ENCODE results near the gene OAF. TPM values are rescaled to one million over a fixed set of nuclear protein-coding genes. Genes with fewer than 3 reads are reported as not detected.
A peak's percentile ranks its signal among the peaks of the same experiment; 100 is the strongest.

Gene OAF
- total and polyA plus RNA-seq, 4 donors = 15.0 to 151 (median 82.0) TPM

GRCh38 chr11:120229451-120230424 is 18.9 kb downstream of the OAF start:
- Histone ChIP-seq H3K27ac (ENCODE audit: low read depth in 1 of 2, low read length in 2 of 2) (no peak overlapping the region), H3K36me3 (ENCODE audit: control insufficient read depth in 4 of 4, insufficient read depth in 3 of 4, low read depth in 1 of 4, low read length in 3 of 4) (peaks cover 6 to 35% (median 24%) of the 10 kb centered on the region in 4 donors), H3K27me3 (ENCODE audit: control insufficient read depth in 4 of 4, insufficient read depth in 4 of 4, low read length in 3 of 4) (no peaks in the 10 kb centered on the region), H3K4me3 (ENCODE audit: low read depth in 1 of 3, low read length in 3 of 3) (no peak overlapping the region), H3K9me3 (ENCODE audit: control insufficient read depth in 4 of 4, low read length in 3 of 4) (no peaks in the 10 kb centered on the region), H3K9ac (ENCODE audit: low read depth in 1 of 2, low read length in 2 of 2) (no peak overlapping the region), H3K4me1 (ENCODE audit: control insufficient read depth in 4 of 4, insufficient read depth in 4 of 4, low read length in 3 of 4) (peaks cover 0 to 17% (median 4%) of the 10 kb centered on the region in 4 donors)
- no peak for DNase-seq (ENCODE audit: low spot score)
- WGBS = 67% methylated on average over 17 of the region's 17 CpGs
- TF ChIP-seq HNF4G (IDR thresholded peaks at IDR 0.05) = no peak
- peak; percentile 72 to 77 for TF ChIP-seq RAD21 (IDR thresholded peaks at IDR 0.05)
- no peak for TF ChIP-seq YY1 (IDR thresholded peaks at IDR 0.05)
- TF ChIP-seq, protein P1, sequence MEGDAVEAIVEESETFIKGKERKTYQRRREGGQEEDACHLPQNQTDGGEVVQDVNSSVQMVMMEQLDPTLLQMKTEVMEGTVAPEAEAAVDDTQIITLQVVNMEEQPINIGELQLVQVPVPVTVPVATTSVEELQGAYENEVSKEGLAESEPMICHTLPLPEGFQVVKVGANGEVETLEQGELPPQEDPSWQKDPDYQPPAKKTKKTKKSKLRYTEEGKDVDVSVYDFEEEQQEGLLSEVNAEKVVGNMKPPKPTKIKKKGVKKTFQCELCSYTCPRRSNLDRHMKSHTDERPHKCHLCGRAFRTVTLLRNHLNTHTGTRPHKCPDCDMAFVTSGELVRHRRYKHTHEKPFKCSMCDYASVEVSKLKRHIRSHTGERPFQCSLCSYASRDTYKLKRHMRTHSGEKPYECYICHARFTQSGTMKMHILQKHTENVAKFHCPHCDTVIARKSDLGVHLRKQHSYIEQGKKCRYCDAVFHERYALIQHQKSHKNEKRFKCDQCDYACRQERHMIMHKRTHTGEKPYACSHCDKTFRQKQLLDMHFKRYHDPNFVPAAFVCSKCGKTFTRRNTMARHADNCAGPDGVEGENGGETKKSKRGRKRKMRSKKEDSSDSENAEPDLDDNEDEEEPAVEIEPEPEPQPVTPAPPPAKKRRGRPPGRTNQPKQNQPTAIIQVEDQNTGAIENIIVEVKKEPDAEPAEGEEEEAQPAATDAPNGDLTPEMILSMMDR (IDR thresholded peaks at IDR 0.05; ENCODE audit: low read depth, low read length, missing input control) = peak; percentile 56
- no peak for TF ChIP-seq EGR1 (IDR thresholded peaks at IDR 0.05; ENCODE audit: low read depth in 2 of 2)

GRCh38 chr11:120230433-120231071 is 19.7 kb downstream of the OAF start:
- WGBS = 92% methylated on average over 5 of the region's 5 CpGs
- Histone ChIP-seq H3K27ac (ENCODE audit: low read depth in 1 of 2, low read length in 2 of 2) (no peak overlapping the region), H3K36me3 (ENCODE audit: control insufficient read depth in 4 of 4, insufficient read depth in 3 of 4, low read depth in 1 of 4, low read length in 3 of 4) (peaks cover 6 to 32% (median 24%) of the 10 kb centered on the region in 4 donors), H3K4me1 (ENCODE audit: control insufficient read depth in 4 of 4, insufficient read depth in 4 of 4, low read length in 3 of 4) (peaks cover 0 to 10% (median 2%) of the 10 kb centered on the region in 4 donors), H3K9ac (ENCODE audit: low read depth in 1 of 2, low read length in 2 of 2) (no peak overlapping the region), H3K27me3 (ENCODE audit: control insufficient read depth in 4 of 4, insufficient read depth in 4 of 4, low read length in 3 of 4) (no peaks in the 10 kb centered on the region), H3K9me3 (ENCODE audit: control insufficient read depth in 4 of 4, low read length in 3 of 4) (no peaks in the 10 kb centered on the region), H3K4me3 (ENCODE audit: low read depth in 1 of 3, low read length in 3 of 3) (no peak overlapping the region)
- TF ChIP-seq TAF1 (conservative IDR thresholded peaks at IDR 0.05) (no peak), ZBTB33 (IDR thresholded peaks at IDR 0.05) (no peak), REST (IDR thresholded peaks at IDR 0.05) (no peak), HNF4G (IDR thresholded peaks at IDR 0.05) (no peak), HNF4A (conservative IDR thresholded peaks at IDR 0.05) (no peak), FOXA2 (IDR thresholded peaks at IDR 0.05) (no peak), NR2F2 (IDR thresholded peaks at IDR 0.05) (no peak), EGR1 (IDR thresholded peaks at IDR 0.05; ENCODE audit: low read depth in 2 of 2) (no peak), GABPA (IDR thresholded peaks at IDR 0.05 in 1 of 2, conservative IDR thresholded peaks at IDR 0.05 in 1 of 2) (no peak), MAX (IDR thresholded peaks at IDR 0.05) (no peak), RXRA (IDR thresholded peaks at IDR 0.05) (no peak), YY1 (IDR thresholded peaks at IDR 0.05) (no peak), FOXA1 (IDR thresholded peaks at IDR 0.05) (no peak), RAD21 (IDR thresholded peaks at IDR 0.05) (no peak)
- DNase-seq (ENCODE audit: low spot score) = no peak
